Lung (tissue), 13 donors: ENCODE results near the gene MAGED4B. TPM values are rescaled to one million over a fixed set of nuclear protein-coding genes. Genes with fewer than 3 reads are reported as not detected.

ENCODE experiments used
- ATAC-seq: fragments of 200-7000 bp; cut with Tn5 transposase; one replicate; pipeline ENCODE4 v1.9.1; 2020; ENCODE audit warnings: moderate number of reproducible peaks; ENCODE audit not compliant: insufficient read depth, low FRiP score
- DNase-seq, 3 donors: peaks; one replicate each; pipeline ENCODE4 v3.0.0-alpha.2; 2013 to 2017
- H3K27ac ChIP-seq, 2 donors: one replicate each; pipeline ENCODE4 v1.5.1; 2013; ENCODE audit warnings: mild to moderate bottlenecking in 2 of 2, moderate library complexity in 2 of 2, control low read depth in 1 of 2, inconsistent platforms in 1 of 2, low read depth in 1 of 2, low read length in 1 of 2
- H3K27me3 ChIP-seq, 3 donors: one replicate each; pipeline ENCODE4 v1.5.1; 2013; ENCODE audit warnings: low read length in 2 of 3; ENCODE audit not compliant: control insufficient read depth in 3 of 3, insufficient read depth in 3 of 3
- H3K36me3 ChIP-seq, 4 donors: one replicate each; pipeline ENCODE4 v1.5.1; 2013; ENCODE audit warnings: low read length in 4 of 4, mild to moderate bottlenecking in 1 of 4, moderate library complexity in 1 of 4; ENCODE audit not compliant: control insufficient read depth in 4 of 4, insufficient read depth in 4 of 4
- H3K4me1 ChIP-seq, 5 donors: one replicate each; pipeline ENCODE4 v1.5.1; 2013; ENCODE audit warnings: low read length in 5 of 5, mild to moderate bottlenecking in 2 of 5, moderate library complexity in 1 of 5; ENCODE audit not compliant: control insufficient read depth in 5 of 5, insufficient read depth in 5 of 5
- H3K4me3 ChIP-seq: one replicate; pipeline ENCODE4 v1.5.1; 2013; ENCODE audit warnings: mild to moderate bottlenecking, control low read depth, moderate library complexity
- H3K9ac ChIP-seq, 2 donors: one replicate each; pipeline ENCODE4 v1.5.1; 2013; ENCODE audit warnings: low read length in 2 of 2, control low read depth in 1 of 2; ENCODE audit not compliant: insufficient read depth in 1 of 2
- H3K9me3 ChIP-seq, 4 donors: one replicate each; pipeline ENCODE4 v1.5.1; 2013; ENCODE audit warnings: low read length in 3 of 4, mild to moderate bottlenecking in 1 of 4, moderate library complexity in 1 of 4; ENCODE audit not compliant: control insufficient read depth in 4 of 4, insufficient read depth in 3 of 4
- WGBS, 2 donors: extraction: QIAGEN DNeasy Blood & Tissue Kit; methylation state at CpG; one replicate each; pipeline ENCODE4 v1.1.7; 2013; 5-methylcytosine and 5-hydroxymethylcytosine counted together
- polyA plus RNA-seq, 2 donors: library from polyadenylated mRNA; stranded (reverse); fragments of 200-250 nt; gene quantifications; one replicate each; pipeline ENCODE4 v1.2.1, GENCODE V29; 2013
- small RNA-seq: library from RNA; depleted of rRNA; stranded (forward); fragments of <200 nt; gene quantifications from one replicate; pipeline ENCODE3, GENCODE V24; 2014; ENCODE audit warnings: low replicate concordance
- total RNA-seq, 2 donors: library from RNA; depleted of rRNA in 1 of 2; stranded (reverse); fragments of >200 nt in 1 of 2; gene quantifications; one replicate each; pipeline ENCODE4 v1.2.1, GENCODE V29; 2014 to 2021
- TF ChIP-seq, protein P1 (sequence below): IDR thresholded peaks from 2 replicates; pipeline ENCODE4 v1.5.1; 2012; ENCODE audit warnings: mild to moderate bottlenecking; ENCODE audit errors: control extremely low read depth, extremely low read depth
- donor health status: control.
- donor health status: control.
- donor health status: Bipolar disorder and iron deficiency.
- donor health status: healthy.
- donor health status: DM: yes; HTN: yes; CAD: no.

MAGED4B gene
- total and polyA plus RNA-seq, 4 donors, result 3.1 to 35.6 (median 11.9) TPM

DNA sequence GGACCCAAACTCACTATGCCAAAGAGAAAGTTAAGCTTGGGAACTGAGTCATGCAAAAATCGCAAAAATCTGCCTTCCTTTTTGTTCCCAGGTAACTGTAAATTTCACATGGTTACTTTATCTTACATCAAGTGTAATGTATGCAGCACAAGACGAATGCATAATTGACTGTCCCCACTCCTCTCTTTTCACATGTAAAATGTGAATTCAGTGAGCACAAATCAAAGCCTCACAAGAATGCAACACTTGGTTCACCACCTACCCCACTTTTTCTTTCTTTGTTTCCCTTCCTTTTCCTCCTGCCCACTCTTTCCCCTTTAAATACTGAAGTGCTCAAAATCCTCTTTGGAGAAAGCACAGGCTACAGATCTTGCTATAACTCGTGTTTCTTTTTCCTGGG is 53.2 kb downstream of the MAGED4B start:
- H3K27ac ChIP-seq, result no peak overlapping the region
- H3K9me3 ChIP-seq, result no peaks in the 10 kb centered on the region
- no peaks in the 10 kb centered on the region for H3K4me1 ChIP-seq
- 25 to 36% methylated on average over 3 of the region's 3 CpGs for WGBS, 2 donors
- no peak overlapping the region for H3K9ac ChIP-seq
- DNase-seq (no peak), ATAC-seq (no peak)
- H3K4me3 ChIP-seq, result no peak overlapping the region
- TF ChIP-seq, protein P1, sequence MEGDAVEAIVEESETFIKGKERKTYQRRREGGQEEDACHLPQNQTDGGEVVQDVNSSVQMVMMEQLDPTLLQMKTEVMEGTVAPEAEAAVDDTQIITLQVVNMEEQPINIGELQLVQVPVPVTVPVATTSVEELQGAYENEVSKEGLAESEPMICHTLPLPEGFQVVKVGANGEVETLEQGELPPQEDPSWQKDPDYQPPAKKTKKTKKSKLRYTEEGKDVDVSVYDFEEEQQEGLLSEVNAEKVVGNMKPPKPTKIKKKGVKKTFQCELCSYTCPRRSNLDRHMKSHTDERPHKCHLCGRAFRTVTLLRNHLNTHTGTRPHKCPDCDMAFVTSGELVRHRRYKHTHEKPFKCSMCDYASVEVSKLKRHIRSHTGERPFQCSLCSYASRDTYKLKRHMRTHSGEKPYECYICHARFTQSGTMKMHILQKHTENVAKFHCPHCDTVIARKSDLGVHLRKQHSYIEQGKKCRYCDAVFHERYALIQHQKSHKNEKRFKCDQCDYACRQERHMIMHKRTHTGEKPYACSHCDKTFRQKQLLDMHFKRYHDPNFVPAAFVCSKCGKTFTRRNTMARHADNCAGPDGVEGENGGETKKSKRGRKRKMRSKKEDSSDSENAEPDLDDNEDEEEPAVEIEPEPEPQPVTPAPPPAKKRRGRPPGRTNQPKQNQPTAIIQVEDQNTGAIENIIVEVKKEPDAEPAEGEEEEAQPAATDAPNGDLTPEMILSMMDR, result no peak
- H3K36me3 ChIP-seq, result no peaks in the 10 kb centered on the region
- H3K27me3 ChIP-seq, result no peaks in the 10 kb centered on the region

Small RNA genes lying within 50 kb of the gene (small RNA-seq; reads per million reads assigned to genes)
- gene SNORA11E, result not detected

Other genes with a start within 250 kb of the MAGED4B start
- gene MAGED1, start 175.6 kb downstream of the MAGED4B start, total RNA-seq, result 100 to 1,000 TPM; 108 to 111 TPM
- 10 to 100 TPM; 28.3 to 38.3 TPM for gene MAGED1, start 175.6 kb downstream of the MAGED4B start, polyA plus RNA-seq
- gene MAGED4, start 115.7 kb upstream of the MAGED4B start, total RNA-seq, result 1 to 10 TPM in 1 of 2 donors, under 1 TPM in 1; 0.55 to 5.0 TPM
- 1 to 10 TPM in 1 of 2 donors, under 1 TPM in 1; 0.08 to 2.0 TPM for gene MAGED4, start 115.7 kb upstream of the MAGED4B start, polyA plus RNA-seq